Peyer's patch (tissue), 4 donors: Measurements from ENCODE around the gene PI4KA. TPM values are rescaled to one million over a fixed set of nuclear protein-coding genes. Genes with fewer than 3 reads are reported as not detected.
"Not testable (repeated sequence)": the region's sequence is repeated elsewhere in the genome, so short reads cannot be mapped to it uniquely, and the experiment has no call there.

ENCODE experiments used
- DNase-seq, 3 donors: peaks; one replicate each; pipeline ENCODE4 v3.0.0-alpha.2; 2017 to 2019
- H3K27ac ChIP-seq, 4 donors: fragments of 200-600 bp; sonication (generic); one replicate each; pipeline ENCODE4 v1.5.1; 2016 to 2019
- H3K27me3 ChIP-seq, 2 donors: fragments of 200-600 bp; sonication (generic); one replicate each; pipeline ENCODE4 v1.5.1; 2019
- H3K36me3 ChIP-seq, 3 donors: fragments of 200-600 bp; sonication (generic); one replicate each; pipeline ENCODE4 v1.5.1; 2016 to 2019
- H3K4me1 ChIP-seq, 4 donors: fragments of 200-600 bp; sonication (generic); one replicate each; pipeline ENCODE4 v1.5.1; 2016 to 2019
- H3K4me3 ChIP-seq, 4 donors: fragments of 200-600 bp; sonication (generic); 1 replicate in 3 of 4; 2 replicates in 1 of 4; pipeline ENCODE4 v1.5.1; 2016 to 2019; ENCODE audit warnings: mild to moderate bottlenecking in 1 of 4
- H3K9me3 ChIP-seq, 4 donors: fragments of 200-600 bp; sonication (generic); one replicate each; pipeline ENCODE4 v1.5.1; 2016 to 2019; ENCODE audit warnings: mild to moderate bottlenecking in 1 of 4
- CTCF ChIP-seq, 6 experiments: fragments of 450-650 bp in 4 of 6; fragments of 200-600 bp in 2 of 6; sonication (generic) in 1 of 6; IDR thresholded peaks; one replicate each; pipeline ENCODE4 v1.5.1; 2017 to 2019; ENCODE audit warnings: antibody characterized with exemption in 6 of 6, mild to moderate bottlenecking in 3 of 6, moderate library complexity in 1 of 6
- POLR2A ChIP-seq, 2 donors: fragments of 450-650 bp; IDR thresholded peaks; one replicate each; pipeline ENCODE4 v1.5.1; 2017; ENCODE audit warnings: antibody characterized with exemption in 2 of 2, mild to moderate bottlenecking in 2 of 2, moderate library complexity in 2 of 2
- total RNA-seq, 4 donors: library from RNA; depleted of rRNA; stranded (reverse); fragments of >200 nt; gene quantifications; one replicate each; pipeline ENCODE4 v1.1.0, GENCODE V29; 2016

The PI4KA gene
- total RNA-seq, 4 donors from 2014 or later, result 99.7 to 184 (median 161) TPM

- Histone ChIP-seq H3K9me3 (no peaks in the 10 kb centered on the region), H3K4me3 (no peak overlapping the region), H3K4me1 (peaks cover 0 to 3% (median 0%) of the 10 kb centered on the region in 4 donors), H3K27ac (no peak overlapping the region), H3K27me3 (peaks cover 0 to 7% of the 10 kb centered on the region in 2 donors), H3K36me3 (no peaks in the 10 kb centered on the region)
- no peak for DNase-seq
- no peak for TF ChIP-seq POLR2A (IDR thresholded peaks at IDR 0.05)
- no peak for TF ChIP-seq CTCF (IDR thresholded peaks at IDR 0.05)
Measured at GRCh38 chr22:20672732-20673131, 185.9 kb downstream of the PI4KA start.

- Histone ChIP-seq H3K4me1 (peaks cover 0 to 3% (median 0%) of the 10 kb centered on the region in 4 donors), H3K9me3 (no peaks in the 10 kb centered on the region), H3K36me3 (no peaks in the 10 kb centered on the region), H3K27ac (no peak overlapping the region), H3K27me3 (peaks cover 0 to 7% of the 10 kb centered on the region in 2 donors), H3K4me3 (no peak overlapping the region)
- DNase-seq, result no peak
- TF ChIP-seq CTCF (IDR thresholded peaks at IDR 0.05), result no peak
Measured at GRCh38 chr22:20672082-20672424, 186.6 kb downstream of the PI4KA start.

- TF ChIP-seq POLR2A (IDR thresholded peaks at IDR 0.05), result no peak
- TF ChIP-seq CTCF (IDR thresholded peaks at IDR 0.05), result no peak
- no peak for DNase-seq
- Histone ChIP-seq H3K4me3 (no peak overlapping the region), H3K27ac (no peak overlapping the region), H3K36me3 (no peaks in the 10 kb centered on the region), H3K27me3 (peaks cover 0 to 7% of the 10 kb centered on the region in 2 donors), H3K9me3 (no peaks in the 10 kb centered on the region), H3K4me1 (peaks cover 0 to 3% (median 0%) of the 10 kb centered on the region in 4 donors)
Measured at GRCh38 chr22:20671409-20672081, 187.1 kb downstream of the PI4KA start.

GRCh38 chr22:20670457-20671261, 188.0 kb downstream of the PI4KA start:
- not testable (repeated sequence) for H3K4me3 ChIP-seq, H3K36me3 ChIP-seq, H3K4me1 ChIP-seq

GRCh38 chr22:20669884-20670283, 188.7 kb downstream of the PI4KA start:
- not testable (repeated sequence) for H3K4me3 ChIP-seq, H3K36me3 ChIP-seq, H3K9me3 ChIP-seq, DNase-seq, H3K27ac ChIP-seq, H3K4me1 ChIP-seq, H3K27me3 ChIP-seq

More at GRCh38 chr22:20670457-20671261, 188.0 kb downstream of the PI4KA start:
- not testable (repeated sequence) for H3K27ac ChIP-seq, H3K9me3 ChIP-seq, DNase-seq, H3K27me3 ChIP-seq

- not testable (repeated sequence) for H3K27ac ChIP-seq, DNase-seq, H3K9me3 ChIP-seq, H3K4me3 ChIP-seq, H3K4me1 ChIP-seq, H3K36me3 ChIP-seq, H3K27me3 ChIP-seq
Measured at GRCh38 chr22:20669471-20669870, 189.1 kb downstream of the PI4KA start.

- not testable (repeated sequence) for H3K9me3 ChIP-seq, DNase-seq, H3K4me3 ChIP-seq, H3K4me1 ChIP-seq, H3K27me3 ChIP-seq, H3K36me3 ChIP-seq, H3K27ac ChIP-seq
Measured at GRCh38 chr22:20668769-20669168, 189.8 kb downstream of the PI4KA start.

- H3K27me3 ChIP-seq, H3K4me1 ChIP-seq, H3K9me3 ChIP-seq, H3K4me3 ChIP-seq, H3K36me3 ChIP-seq, DNase-seq, H3K27ac ChIP-seq: not testable (repeated sequence)
Measured at GRCh38 chr22:20668226-20668625, 190.4 kb downstream of the PI4KA start.

- H3K27ac ChIP-seq, H3K4me1 ChIP-seq, H3K36me3 ChIP-seq, DNase-seq, H3K9me3 ChIP-seq, H3K4me3 ChIP-seq, H3K27me3 ChIP-seq: not testable (repeated sequence)
Measured at GRCh38 chr22:20667548-20667947, 191.1 kb downstream of the PI4KA start.
